Duodenal mucosa (tissue), 2 donors: Measurements from ENCODE around the gene ROS1.
"Not testable (repeated sequence)": the region's sequence is repeated elsewhere in the genome, so short reads cannot be mapped to it uniquely, and the experiment has no call there.

Experiments used
- H3K27ac ChIP-seq: one replicate; pipeline ENCODE4 v1.7.0; 2013; ENCODE audit warnings: low read depth, low read length
- H3K27me3 ChIP-seq, 2 donors: one replicate each; pipeline ENCODE4 v1.7.0; 2013; ENCODE audit warnings: low read length in 2 of 2, control low read depth in 1 of 2; ENCODE audit not compliant: insufficient read depth in 2 of 2, control insufficient read depth in 1 of 2
- H3K36me3 ChIP-seq, 2 donors: one replicate each; pipeline ENCODE4 v1.7.0; 2013; ENCODE audit warnings: low read length in 2 of 2, control low read depth in 1 of 2; ENCODE audit not compliant: insufficient read depth in 2 of 2, control insufficient read depth in 1 of 2
- H3K4me1 ChIP-seq, 2 donors: one replicate each; pipeline ENCODE4 v1.7.0; 2013; ENCODE audit warnings: low read length in 2 of 2, control low read depth in 1 of 2; ENCODE audit not compliant: insufficient read depth in 2 of 2, control insufficient read depth in 1 of 2
- H3K4me3 ChIP-seq, 2 donors: one replicate each; pipeline ENCODE4 v1.7.0; 2013; ENCODE audit warnings: low read length in 2 of 2, low read depth in 1 of 2
- H3K9ac ChIP-seq, 2 donors: one replicate each; pipeline ENCODE4 v1.7.0; 2013; ENCODE audit warnings: low read length in 2 of 2, low read depth in 1 of 2
- H3K9me3 ChIP-seq, 2 donors: one replicate each; pipeline ENCODE4 v1.7.0; 2013; ENCODE audit warnings: low read length in 2 of 2, control low read depth in 1 of 2; ENCODE audit not compliant: control insufficient read depth in 1 of 2

The ROS1 gene

DNA sequence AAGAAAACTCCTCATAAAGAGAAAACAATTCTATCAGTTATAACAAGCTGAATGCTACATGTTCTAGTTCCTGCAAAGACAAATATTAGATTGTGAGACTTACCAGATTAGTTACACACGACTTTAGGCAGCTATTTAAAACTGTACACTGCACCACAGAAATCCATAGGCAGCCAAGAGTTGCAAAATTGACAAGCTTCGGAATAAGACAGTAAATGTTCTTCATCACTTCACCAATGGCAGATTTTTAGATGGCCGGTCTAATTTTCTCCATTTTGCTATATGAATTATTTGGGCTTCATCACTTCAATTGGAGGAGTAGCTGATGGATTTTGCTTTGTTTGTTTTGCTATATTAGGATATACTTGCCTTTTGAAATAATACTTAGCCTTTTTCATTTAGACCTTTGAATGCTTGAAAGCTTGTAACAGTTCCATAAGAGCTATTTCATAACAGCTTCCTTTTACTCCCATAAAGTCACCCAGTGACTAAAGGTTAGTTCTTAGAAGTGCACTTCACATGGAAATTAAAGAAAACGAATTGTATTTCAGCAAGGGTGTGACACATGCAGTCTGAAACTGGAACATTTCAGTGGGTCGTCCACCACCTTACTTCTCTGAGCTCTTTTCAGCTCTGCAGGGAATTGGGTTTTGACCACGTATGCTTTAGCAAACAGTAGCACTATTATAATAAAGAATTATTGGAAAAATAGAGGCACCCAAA, at the start of gene ROS1:
TSS of gene ROS1 (minus strand) at position 512 of the 723 bp plus-strand sequence. CDS start at position 226, 286 bp downstream.
- Histone ChIP-seq H3K36me3 (no peaks in the 10 kb centered on the region), H3K9ac (no peak within 1 kb of the TSS), H3K4me1 (peaks cover 0 to 7% of the 10 kb centered on the region in 2 donors), H3K27me3 (peaks cover 0 to 4% of the 10 kb centered on the region in 2 donors), H3K27ac (no peak within 1 kb of the TSS), H3K9me3 (no peaks in the 10 kb centered on the region), H3K4me3 (no peak within 1 kb of the TSS)

DNA sequence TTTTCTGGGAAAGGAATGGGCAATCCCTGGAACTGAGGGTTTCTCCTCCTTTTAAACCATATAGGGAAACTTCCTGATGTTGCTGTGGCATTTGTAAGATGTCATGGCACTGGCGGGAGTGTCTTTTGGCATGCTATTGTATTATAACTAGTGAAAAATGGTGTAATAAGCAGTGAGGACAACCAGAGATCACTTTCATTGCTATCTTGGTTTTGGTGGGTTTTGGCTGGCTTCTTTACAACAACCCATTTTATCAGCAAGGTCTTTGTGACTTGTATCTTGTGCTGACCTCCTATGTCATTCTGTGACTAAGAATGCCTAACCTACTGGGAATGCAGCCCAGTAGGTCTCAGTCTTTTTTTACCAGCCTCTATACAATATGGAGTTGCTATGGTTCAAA, 47.7 kb upstream of the ROS1 start:
- Histone ChIP-seq H3K4me3 (no peak overlapping the region), H3K9me3 (no peaks in the 10 kb centered on the region), H3K4me1 (peaks cover 3 to 7% of the 10 kb centered on the region in 2 donors), H3K36me3 (no peaks in the 10 kb centered on the region), H3K9ac (no peak overlapping the region), H3K27me3 (no peaks in the 10 kb centered on the region), H3K27ac (no peak overlapping the region)

DNA sequence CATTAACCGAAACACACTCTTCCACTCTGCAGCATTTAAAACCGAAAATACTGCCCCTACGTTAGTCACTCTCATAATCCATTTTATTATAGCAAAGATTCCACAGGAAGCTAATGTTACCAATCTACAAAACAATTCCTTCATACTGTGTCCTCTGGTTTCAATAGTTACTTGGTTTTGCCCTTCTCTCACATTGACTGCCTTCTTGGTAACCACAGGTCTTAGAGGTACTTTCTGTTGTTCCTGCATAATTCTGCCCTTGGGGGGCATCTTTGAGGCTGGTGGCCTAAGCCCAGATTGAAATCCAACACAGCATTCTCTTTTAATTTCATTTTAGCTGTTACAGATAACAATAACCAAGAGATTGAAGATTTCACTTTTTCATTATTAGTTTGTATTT, 46.9 kb upstream of the ROS1 start:
- Histone ChIP-seq H3K27ac (no peak overlapping the region), H3K9me3 (no peaks in the 10 kb centered on the region), H3K4me3 (no peak overlapping the region), H3K4me1 (no peaks in the 10 kb centered on the region), H3K36me3 (no peaks in the 10 kb centered on the region), H3K27me3 (no peaks in the 10 kb centered on the region), H3K9ac (no peak overlapping the region)

DNA sequence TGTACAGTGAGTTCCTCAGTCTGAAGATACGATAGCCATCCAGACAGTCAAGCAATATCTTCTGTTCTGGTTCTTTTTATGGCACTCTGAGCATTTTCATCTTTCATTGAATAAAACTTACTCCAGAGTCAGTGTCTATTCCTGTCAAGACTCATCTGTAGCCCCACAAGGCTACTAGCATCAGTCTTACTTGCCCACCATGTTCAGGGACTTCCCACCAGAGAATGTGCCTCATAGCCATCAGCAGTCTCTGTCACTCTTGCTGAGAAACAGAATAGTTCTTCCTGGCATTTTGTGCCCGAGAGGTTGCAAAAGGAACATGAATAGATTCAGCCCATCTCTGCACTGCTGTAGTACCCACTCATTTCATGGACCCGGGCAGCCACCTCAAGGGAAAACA, 44.0 kb upstream of the ROS1 start:
- H3K4me3 ChIP-seq: no peak overlapping the region
- no peaks in the 10 kb centered on the region for H3K9me3 ChIP-seq
- H3K36me3 ChIP-seq: no peaks in the 10 kb centered on the region

DNA sequence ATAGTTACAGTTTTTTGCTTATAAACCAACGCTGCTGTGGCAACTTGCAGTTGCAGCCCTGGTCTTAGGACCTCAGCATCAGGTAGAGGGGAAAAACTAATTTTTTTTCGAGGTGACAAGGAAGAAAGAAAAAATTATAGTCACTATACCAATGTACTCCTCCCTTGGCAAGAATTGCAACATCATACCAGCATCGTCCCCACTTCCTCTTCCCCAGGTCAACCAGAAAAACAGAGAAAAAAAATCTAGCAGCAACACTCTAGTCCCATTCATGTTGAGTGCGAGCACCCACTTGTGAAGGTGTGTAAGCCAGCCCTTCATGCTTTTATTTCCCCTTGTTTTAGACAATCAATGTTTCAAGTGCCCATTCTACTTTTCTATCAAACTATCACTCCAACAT, 43.6 kb upstream of the ROS1 start:
- Histone ChIP-seq H3K4me1 (no peaks in the 10 kb centered on the region), H3K9ac (no peak overlapping the region), H3K36me3 (no peaks in the 10 kb centered on the region), H3K4me3 (no peak overlapping the region), H3K27me3 (no peaks in the 10 kb centered on the region), H3K27ac (no peak overlapping the region), H3K9me3 (no peaks in the 10 kb centered on the region)

More for the DNA sequence above, 44.0 kb upstream of the ROS1 start:
- Histone ChIP-seq H3K4me1 (no peaks in the 10 kb centered on the region), H3K9ac (no peak overlapping the region), H3K27ac (no peak overlapping the region), H3K27me3 (no peaks in the 10 kb centered on the region)

DNA sequence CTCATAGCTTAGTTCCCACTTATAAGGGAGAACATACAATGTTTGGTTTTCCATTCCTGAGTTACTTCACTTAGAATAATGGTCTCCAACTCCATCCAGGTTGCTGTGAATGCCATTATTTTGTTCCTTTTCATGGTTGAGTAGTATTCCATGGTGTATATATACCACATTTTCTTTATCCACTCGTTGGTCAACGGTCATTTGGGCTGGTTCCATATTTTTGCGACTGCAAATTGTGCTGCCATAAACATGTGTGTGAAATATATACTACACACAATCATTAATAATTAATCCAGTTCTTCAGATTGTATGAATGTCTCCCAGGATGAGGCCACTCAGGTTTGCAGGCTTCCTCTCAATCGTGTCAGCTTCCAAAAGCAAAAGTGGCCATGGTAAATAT, 42.8 kb upstream of the ROS1 start:
- H3K36me3 ChIP-seq, H3K9ac ChIP-seq, H3K4me1 ChIP-seq, H3K4me3 ChIP-seq, H3K27me3 ChIP-seq, H3K9me3 ChIP-seq, H3K27ac ChIP-seq: not testable (repeated sequence)

DNA sequence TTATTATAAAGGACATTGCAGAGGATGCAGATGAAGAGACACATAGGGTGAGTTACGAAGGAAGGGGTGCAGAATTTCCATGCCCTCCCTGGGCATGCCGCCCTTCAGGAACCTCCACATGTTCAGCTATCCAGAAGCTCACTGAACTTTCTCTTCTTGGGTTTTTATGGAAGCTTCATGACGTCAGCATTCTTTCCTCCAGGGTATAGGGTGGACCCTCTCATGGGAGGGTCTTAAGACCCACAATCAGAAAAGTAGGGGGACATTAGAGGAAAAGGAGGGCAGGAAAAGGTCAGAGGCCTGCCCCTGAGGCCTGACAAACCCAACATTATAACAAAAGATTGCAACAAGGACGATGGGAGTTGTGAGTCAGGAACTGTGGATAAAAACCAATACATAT, 42.1 kb upstream of the ROS1 start:
- no peak overlapping the region for H3K9ac ChIP-seq
- H3K4me3 ChIP-seq: no peak overlapping the region
- H3K27ac ChIP-seq: no peak overlapping the region
- H3K9me3 ChIP-seq: no peaks in the 10 kb centered on the region
- H3K36me3 ChIP-seq: no peaks in the 10 kb centered on the region
- H3K4me1 ChIP-seq: no peaks in the 10 kb centered on the region
- H3K27me3 ChIP-seq: no peaks in the 10 kb centered on the region

DNA sequence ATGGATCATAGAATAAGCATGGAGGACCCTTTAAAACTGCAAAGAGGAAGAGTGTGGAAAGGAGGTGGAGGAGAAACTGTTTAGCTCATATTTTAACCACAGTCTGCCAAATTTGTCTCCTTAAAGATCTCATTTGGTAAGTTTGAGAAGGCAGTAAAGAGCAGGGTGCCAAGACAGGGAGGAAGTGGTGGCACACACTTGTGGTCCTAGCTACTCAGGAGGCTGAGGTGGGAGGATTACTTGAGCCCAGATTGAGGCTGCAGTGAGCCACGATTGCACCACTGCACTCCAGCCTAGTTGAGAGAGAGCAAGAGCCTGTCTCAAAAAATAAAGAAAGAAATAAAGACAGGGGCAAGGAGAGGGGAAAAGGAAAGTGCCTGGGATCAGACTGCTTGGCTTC, 39.9 kb upstream of the ROS1 start:
- H3K36me3 ChIP-seq: no peaks in the 10 kb centered on the region
- no peaks in the 10 kb centered on the region for H3K9me3 ChIP-seq
- no peaks in the 10 kb centered on the region for H3K27me3 ChIP-seq
- H3K27ac ChIP-seq: no peak overlapping the region
- H3K4me3 ChIP-seq: no peak overlapping the region
- no peak overlapping the region for H3K9ac ChIP-seq
- H3K4me1 ChIP-seq: no peaks in the 10 kb centered on the region

DNA sequence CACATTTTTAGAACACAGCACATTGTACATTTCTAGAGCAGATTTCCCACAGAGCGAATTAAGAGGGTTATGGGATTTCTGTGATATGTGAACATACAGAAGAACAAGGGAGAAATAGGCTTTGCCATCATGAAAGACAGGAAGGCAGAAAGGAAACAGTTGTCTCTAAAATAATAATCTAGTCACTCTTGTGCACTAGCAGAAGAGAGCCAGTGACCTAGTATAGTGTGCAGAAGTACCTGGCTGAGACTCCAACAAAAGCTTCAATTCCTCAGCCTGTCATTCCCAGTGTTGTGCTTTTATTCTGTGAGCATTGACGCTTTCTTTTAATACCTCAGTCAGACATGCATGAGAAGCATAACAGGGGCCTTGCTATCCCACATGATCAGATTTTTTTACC, 39.0 kb upstream of the ROS1 start:
- Histone ChIP-seq H3K27ac (no peak overlapping the region), H3K9me3 (no peaks in the 10 kb centered on the region), H3K36me3 (no peaks in the 10 kb centered on the region), H3K27me3 (no peaks in the 10 kb centered on the region), H3K4me3 (no peak overlapping the region), H3K9ac (no peak overlapping the region), H3K4me1 (no peaks in the 10 kb centered on the region)

DNA sequence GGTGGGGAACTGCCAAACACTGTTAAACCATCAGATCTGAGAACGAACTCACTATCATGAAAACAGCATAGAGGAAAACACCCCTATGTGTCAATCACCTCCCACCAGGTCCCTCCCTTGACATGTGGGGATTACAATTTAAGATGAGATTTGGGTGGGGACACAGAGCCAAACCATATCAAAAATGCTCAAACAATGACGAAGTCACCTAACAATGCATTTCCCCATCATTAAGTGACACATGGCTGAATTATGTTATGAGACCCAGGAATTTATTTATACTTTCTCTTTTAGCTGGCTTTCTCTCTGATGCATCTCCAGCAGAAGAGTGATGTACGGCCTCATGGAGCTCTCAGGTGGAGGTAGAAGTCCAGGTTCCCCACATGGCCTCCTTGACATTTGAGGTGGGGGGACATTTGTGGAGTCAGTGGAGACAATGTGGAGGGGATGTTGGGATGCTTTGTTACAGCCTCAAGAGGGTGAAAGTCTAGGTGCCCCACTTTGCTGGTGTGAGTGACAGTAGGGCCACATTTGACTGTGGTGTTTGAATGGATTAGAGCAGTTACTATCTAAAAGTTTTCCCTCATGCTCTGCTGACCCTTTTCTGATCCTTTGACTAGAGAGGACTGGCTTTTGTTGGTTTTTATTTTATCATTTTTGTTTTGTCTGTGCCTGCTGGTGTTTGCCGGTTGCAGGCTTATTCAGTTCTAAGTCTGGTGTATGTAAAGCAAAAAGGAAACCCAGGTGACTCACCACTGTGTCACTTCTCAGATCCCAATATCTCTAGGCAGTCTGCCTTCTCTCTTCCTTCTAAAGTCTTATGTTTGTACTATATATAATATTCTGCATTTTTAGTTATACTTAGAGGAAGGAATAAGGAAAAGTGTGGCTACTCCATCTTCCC, 38.3 kb upstream of the ROS1 start:
- Histone ChIP-seq H3K27ac (no peak overlapping the region), H3K4me3 (no peak overlapping the region), H3K9ac (no peak overlapping the region), H3K27me3 (no peaks in the 10 kb centered on the region), H3K9me3 (no peaks in the 10 kb centered on the region), H3K4me1 (no peaks in the 10 kb centered on the region), H3K36me3 (no peaks in the 10 kb centered on the region)
